Amniotic stem cell (primary cell): ENCODE measurements around the gene BCL3.

Experiments
- DNase-seq: peaks from one replicate; lab custom pipeline; 2025; lab: John Stamatoyannopoulos, UW

Gene BCL3

GRCh38 chr19:44742330-44743061 is 6.0 kb upstream of the BCL3 start:
- DNase-seq = no peak

GRCh38 chr19:44744871-44745332 is 3.6 kb upstream of the BCL3 start:
- DNase-seq = no peak

GRCh38 chr19:44745341-44745831 is 3.1 kb upstream of the BCL3 start:
- DNase-seq = peak; percentile 14

DNA sequence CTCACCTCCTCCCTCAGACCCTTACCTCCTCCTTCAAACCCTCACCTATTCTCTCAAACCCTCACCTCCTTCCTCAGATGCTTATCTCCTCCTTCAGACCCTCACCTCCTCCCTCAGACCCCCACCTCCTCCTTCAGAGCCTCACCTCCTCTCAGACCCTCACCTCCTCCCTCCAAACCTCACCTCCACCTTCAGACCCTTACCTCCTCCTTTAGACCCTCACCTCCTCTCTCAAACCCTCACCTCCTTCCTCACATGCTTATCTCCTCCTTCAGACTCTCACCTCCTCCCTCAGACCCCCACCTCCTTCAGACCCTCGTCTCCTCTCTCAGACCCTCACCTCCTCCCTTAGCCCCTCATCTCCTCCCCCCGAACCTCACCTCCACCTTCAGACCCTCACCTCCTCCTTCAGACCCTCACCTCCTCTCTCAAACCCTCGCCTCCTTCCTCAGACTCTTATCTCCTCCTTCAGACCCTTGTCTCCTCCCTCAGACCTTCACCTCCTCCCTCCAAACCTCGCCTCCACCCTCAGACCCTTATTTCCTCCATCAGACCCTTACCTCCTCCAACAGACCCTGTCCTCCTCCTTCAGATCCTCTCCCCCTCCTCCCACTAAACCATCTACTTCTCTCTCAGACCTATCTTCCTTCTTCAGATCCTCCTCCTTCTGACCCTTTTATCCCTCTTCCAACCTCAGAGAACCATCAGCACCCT is 2.5 kb upstream of the BCL3 start:
- DNase-seq = no peak

GRCh38 chr19:44746616-44746945 is 1.9 kb upstream of the BCL3 start:
- DNase-seq = no peak

DNA sequence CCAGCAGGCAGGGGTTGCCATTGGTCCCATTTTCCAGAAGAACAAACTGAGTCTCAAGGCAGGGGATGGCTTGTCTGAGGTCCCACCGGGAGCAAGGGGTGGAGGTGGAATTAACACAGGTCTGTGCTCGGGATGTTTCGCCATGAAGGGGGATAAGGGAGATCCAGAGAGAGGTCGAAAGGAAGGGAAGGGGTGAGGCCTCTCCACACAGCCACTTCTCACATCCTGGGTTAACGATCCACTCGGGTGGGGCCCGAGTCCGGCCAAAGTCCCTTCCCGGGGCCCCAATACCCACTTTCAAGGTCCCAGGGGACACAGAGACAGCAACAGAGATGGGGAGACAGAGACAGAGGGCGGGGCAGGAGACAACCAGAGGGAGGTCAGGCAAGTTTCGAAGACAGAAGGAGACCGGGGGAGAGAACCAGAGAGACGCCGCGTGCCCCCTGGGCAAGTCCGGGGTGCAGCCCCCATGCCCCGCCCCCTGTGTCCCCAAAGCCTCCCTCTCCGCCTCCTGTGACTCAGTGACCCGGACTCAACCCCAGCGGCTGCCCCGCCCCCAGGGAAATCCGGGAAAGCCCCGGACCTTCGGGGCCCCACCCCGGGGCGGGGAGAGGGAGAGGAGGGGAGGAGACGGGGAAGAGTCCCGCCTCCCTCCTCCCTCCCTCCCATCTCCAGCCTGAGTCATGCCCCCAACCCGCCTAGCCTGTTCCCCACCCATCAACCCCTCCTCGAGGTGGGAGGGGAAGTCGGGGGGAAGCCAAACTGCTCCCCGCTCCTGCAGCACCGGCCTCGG is 1.4 kb upstream of the BCL3 start:
- peak; percentile 79 for DNase-seq

- DNase-seq = peak; percentile 47
Measured at GRCh38 chr19:44747739-44748425, 626 bp upstream of the BCL3 start.

- DNase-seq = no peak
Measured at GRCh38 chr19:44749292-44749691, 784 bp downstream of the BCL3 start.

GRCh38 chr19:44749994-44750393 is 1.5 kb downstream of the BCL3 start:
- DNase-seq = no peak

DNA sequence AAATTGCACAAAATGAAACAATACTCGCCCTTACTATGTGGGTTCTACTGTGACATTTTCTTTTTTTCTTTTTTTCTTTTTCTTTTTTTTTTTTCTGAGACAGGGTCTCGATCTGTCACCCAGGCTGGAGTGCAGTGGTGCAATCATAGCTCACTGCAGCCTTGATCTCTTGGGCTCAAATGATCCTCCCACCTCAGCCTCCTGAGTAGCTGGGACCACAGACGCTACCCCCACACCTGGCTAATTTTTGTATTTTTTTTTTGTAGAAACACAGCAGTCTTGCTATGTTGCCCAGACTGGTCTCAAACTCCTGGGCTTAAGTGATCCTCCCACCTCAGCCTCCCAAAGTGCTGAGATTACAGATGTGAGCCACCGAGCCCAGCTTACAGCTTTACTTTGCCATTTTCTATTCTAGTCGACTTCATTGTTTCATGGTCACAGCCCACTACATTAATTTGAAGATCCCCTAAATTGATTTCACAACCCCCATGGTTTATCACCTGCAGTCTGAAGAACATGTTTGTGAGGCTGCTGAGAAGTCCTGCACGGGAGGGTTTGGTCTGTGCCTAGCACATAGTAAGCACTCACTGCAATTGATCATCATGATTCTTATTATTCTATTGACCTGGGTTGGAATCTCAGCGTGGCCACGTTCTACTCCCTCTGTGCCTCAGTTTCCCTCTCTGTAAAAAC is 3.8 kb downstream of the BCL3 start:
- no peak for DNase-seq

- peak; percentile 78 for DNase-seq
Measured at GRCh38 chr19:44752816-44753625, 4.5 kb downstream of the BCL3 start.

- DNase-seq = no peak
Measured at GRCh38 chr19:44753626-44753931, 5.1 kb downstream of the BCL3 start.

- no peak for DNase-seq
Measured at GRCh38 chr19:44753932-44754749, 5.6 kb downstream of the BCL3 start.

DNA sequence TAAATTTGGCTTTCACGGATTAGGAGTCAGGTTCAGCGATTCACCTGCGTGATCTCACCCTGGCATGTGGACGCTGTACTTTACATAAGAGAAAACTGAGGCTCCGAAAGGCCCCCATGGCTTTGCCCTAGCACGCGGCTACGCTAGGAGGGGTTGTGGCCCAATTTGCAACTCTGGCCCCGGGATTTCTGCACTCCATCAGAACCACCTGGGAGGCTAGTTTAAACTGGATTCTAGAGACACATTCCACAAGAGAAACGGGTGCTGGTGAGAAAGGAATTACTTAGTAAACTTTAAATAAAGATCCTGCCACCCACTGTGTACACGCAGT is 6.2 kb downstream of the BCL3 start:
- no peak for DNase-seq

- DNase-seq = no peak
Measured at GRCh38 chr19:44755219-44755618, 6.7 kb downstream of the BCL3 start.

GRCh38 chr19:44756089-44756562 is 7.6 kb downstream of the BCL3 start:
- no peak for DNase-seq

DNA sequence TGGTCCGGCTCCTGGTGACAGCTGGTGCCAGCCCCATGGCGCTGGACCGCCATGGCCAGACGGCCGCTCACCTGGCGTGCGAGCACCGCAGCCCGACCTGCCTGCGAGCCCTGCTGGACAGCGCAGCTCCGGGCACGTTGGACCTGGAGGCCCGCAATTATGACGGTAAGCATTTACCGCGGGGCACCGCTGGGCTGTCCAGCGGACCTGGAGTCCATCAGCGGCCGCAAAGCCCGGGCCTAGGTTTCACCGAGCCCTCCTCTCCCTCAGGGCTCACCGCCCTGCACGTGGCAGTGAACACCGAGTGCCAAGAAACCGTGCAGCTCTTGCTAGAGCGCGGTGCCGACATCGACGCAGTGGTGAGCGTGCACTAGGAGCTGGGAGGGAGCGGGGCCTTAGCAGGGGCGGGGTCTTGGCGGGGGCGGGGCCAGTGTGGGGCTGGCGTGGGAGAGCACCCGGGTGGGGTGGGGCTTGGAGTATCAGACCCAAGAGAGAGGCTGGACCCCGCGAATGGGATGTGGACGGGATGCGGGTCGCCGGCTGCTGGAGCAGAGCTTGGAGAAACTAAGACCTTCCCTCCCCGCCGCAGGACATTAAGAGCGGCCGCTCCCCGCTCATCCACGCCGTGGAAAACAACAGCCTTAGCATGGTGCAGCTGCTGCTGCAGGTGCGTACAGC is 8.7 kb downstream of the BCL3 start:
- DNase-seq = no peak

- no peak for DNase-seq
Measured at GRCh38 chr19:44757735-44758505, 9.4 kb downstream of the BCL3 start.

GRCh38 chr19:44758596-44758995 is 10.1 kb downstream of the BCL3 start:
- no peak for DNase-seq
